HS-5 (cell line): ENCODE measurements around the gene ATG7.
"Not testable (repeated sequence)": the region's sequence is repeated elsewhere in the genome, so short reads cannot be mapped to it uniquely, and the experiment has no call there.

Experiments used
- DNase-seq: peaks from one replicate; pipeline ENCODE4 v3.0.0-alpha.2; 2012; ENCODE audit warnings: low read depth

The ATG7 gene

DNA sequence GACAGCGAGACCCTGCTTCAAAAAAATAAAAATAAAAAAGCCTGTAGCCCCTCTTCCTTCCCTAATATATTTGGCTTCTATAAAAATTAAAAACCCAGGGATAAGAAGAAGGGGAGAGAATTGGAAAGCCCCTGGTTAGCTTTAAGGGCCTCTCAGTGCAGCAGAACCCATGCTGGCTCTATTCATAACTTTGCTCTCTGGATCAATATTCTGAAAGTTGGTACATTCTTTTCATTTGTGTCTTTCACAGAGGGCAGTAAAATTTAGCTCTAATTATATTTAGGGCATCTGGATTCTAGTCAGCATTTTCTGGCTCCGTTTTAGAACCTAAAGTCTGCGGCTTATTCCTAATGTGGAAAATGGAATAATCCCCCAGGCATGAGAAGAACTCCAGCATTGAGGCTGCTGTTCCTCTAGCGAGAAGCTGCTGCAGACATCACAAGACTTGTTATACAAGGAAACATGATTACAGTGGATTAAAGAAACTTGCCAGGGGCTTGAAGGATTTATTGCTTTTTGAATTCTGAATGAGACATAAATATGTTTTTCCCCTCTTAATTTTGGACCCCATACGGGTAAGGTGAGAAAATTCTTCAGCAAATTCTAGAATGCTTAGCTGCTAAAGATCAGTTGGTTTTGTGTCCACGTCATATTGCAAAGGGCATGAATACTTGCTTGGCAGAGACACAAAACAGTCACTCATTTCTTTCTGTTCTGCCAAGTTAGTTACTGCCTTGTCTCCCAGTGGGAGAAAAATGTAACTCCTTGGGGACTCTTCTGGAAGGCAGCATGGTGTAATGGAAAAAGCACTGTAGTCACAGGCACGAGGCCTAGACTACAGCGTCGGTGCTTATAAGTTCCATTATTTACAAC is 193.8 kb downstream of the ATG7 start:
- DNase-seq: no peak

DNA sequence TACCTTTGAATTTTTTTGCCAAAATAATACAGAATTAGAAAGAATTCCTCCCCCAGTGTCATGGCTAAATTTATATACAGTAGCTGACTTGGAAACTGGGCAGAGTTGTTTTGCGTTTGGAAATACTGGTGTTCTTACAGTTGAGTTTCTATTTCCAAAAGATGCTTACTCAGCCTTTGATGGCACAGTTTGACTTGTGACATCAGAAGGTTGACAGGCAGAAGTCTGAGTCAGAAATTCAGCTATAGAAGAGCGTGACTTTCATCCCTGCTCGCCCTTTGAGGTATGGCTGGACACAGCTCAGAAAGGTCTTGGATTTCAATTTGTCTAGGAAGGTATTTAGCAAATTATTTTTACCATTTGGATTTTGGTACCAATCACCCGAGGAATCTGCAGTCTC is 195.7 kb downstream of the ATG7 start:
- DNase-seq: no peak

DNA sequence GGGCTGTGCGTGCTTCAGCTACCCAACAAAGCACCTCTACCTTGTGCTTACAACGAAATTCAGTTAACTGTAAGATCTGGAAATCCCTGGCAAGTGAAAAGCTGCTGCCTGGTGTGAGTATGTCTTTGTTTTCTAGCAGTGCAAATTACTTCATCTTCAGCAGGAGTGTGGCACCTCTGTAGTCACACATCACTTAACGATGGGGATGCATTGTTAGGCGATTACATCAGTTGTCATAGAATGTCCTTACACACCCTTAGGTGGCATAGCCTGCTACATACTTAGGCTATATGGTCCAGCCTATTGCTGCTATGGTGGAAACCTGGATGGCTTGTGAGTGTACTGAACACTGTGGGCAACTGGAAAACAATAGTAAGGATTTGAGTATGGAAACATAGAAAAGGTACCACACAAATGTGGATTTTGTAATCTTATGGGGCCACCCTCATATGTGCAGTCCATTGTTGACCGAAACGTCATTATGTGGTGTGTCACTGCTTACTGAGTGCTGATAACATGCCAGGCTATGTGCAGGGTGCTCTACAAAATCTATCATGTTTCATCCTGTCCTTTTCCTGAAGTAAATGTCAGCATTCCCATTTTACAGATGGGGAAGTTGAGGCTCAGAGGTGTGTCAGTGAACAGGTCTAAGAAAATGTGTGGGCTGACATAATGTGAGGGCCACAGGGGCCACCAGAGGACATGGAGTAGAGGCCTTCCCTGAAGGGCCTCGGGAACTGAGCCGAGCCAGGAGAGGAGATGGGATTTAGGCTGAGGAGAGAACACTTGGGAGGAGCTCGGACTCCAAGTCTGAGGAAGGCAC is 198.0 kb downstream of the ATG7 start:
- DNase-seq: no peak

DNA sequence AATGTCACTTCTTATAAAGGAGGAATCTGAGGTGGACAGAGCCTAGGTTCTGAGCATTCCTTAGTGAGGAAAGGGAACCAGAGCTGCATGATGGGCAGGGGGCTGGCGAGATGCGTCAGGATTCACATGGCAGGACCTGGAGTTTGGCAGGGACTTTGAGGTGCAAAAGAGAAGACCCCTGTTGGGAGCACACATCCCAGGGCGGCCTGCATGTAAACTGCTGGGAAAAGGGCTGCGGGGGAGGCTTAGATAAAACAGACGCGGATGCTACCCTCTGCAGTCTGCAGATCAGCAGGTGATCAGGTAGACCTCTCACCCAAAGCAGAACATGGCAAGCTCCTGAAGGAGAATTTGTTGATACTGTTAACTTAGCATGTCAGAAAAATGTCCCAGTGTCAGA is 203.1 kb downstream of the ATG7 start:
- no peak for DNase-seq

DNA sequence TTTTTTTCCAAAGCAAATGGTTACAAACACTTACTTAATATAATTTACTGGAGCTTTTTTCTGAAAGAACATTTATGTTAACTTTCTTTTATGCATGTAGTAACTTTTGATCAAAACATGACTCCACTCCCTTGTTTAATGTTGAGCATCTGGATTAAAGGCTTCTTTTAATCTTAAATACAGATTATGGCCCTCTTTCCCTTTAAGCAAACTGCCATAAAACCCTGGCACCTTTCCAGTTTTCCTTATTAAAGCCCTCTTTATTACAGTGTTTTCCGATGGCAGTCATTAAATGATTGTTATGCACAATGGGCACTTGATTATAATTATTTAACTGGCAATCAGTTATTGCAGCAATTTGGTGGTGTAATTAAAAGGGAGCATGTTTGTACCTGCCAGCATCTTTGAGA is 204.5 kb downstream of the ATG7 start:
- DNase-seq: no peak

DNA sequence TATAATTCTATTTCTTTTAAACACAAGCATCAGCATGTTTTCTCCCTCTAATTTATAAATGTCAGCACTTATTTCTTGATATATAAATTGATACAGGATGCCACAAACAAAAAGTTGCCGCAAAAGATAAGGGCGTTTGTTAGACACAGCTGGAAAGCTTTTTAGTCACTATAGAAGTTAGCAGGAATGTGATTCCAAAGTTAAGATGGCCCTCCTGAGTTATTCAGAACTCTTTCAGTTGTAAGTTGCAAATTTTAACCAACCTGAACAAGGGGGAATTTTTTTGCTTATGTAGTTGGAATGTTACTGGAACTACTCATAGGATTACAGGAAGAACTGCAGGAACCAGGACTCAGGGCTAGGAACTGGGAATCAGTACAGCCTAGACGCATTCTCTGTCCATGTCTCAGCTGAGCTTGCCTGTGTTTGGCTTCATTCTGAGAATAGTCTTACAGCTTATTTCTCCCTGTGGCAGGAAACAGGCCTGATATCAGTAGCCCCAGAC is 205.3 kb downstream of the ATG7 start:
- peak; percentile 82 for DNase-seq

DNA sequence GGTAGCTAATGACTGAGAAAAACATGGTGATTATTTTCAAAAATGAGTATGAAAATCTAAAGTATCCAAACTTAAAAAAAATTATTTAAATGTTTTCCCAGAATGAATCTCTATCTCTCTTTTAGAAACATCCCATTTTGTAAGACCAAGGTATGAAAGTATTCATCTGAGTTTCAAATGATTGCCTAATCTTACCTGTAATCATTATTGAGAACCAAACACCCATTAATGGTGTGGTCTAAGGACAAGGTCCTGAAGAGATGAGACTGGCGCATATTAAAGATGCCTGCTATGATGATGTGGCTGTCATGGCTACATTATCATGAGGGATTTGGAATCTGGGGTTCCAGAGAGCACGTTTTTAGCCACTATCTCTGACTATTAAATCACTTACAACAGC is 206.0 kb downstream of the ATG7 start:
- DNase-seq: no peak

DNA sequence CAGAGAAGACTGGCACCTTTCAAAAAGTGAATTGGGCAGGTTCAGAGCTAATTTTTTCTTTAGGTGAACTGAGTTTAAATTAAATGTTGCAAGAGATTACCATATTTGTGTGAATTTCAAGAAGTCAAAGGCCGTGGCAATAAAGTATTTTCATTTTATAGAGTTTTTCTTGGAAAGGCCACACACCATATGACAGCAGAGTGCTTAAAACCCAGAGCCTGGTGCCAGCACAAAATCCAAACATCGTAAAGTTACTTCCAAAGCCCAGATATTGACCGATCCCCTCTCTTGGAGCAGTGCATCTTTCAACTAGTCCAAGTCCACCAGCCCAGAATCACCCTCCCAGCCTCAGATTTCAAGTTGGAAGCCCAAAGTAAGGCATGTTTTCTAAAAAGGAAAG is 207.0 kb downstream of the ATG7 start:
- DNase-seq: no peak

DNA sequence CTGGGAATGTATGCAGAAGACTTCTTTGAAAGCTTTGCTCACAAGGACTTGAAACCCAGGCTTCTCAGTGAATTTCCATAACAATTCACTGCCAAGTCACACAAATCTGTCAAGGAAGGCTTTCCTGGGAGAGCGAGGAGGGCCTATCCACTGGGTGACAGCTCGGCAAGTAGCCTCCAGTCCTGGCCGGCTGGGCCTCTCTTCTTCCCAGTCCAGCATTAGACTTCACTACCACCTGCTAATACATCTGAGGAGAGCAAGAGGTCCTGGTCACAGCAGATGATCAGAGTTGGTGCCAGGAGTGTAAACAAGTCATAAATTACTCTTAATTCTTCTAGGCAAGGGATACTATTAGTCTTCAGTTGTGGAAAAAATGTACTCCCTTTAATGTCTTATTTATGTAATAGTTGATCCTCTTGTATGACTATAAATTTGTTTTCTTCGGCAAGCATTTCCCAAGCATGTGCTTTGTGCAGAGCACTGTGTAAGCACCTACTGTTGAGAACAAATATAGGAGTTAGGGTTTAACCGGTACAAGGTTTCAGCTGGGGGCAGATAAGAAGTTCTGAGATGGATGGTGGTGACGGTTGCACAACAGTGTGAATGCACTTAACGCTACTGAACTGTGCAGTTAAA is 208.6 kb downstream of the ATG7 start:
- DNase-seq: no peak

DNA sequence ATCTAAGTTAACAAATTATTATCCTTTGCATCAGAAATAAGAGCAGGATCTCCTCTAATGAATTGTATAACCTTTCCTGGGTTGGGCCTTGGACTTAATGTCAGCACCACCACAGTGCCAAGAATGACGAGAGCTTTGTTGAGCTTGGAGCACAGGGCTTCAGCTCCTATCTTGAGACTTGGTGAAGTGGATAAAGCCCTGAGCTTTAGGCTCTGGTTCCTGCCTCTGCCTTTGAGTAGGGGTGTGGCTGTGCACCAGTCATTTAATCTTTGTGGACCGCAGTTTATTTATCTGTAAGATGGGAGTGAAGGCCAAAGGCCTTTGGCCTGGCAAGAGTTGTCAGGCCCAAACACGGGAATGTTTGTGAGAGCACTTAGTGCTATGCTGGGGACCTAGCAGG is 209.4 kb downstream of the ATG7 start:
- DNase-seq: no peak

DNA sequence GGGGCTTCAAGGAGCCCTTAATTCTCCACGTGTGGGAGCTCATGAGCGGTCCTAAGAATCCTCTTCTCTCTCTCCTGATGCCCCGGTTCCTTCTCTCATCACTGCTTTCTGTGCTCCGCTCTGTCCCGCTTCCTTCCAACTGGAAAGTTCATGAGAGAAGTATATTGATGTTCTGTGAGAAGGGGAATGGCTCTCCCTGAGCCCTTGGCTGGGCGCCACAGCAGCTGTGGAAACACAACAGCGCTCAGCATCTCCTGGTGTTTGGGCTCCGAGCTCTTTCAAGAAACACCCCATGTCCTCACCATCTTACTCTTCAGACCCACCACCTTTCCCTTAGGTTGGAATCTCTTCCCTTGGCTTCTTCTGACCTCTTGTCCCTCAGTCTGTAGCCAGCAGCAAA is 209.8 kb downstream of the ATG7 start:
- no peak for DNase-seq

DNA sequence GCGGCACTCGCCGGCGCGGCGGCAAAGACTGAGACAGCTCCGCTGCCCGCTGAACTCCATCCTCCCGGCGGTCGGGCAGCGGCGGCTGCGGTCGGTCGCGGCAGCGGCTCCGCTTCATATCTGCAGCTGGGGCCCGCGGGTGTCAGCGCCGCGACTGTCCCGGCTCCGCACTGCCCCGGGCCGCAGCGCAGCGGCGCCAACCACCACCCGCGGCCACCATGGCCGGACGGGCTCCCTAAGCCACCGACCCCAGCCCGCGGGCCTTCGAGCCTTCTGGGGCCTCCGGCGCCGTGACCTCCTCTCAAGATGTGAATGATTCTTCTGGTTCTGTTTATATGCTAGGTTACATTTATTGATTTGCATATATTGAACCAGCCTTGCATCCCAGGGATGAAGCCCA is 216.2 kb downstream of the ATG7 start:
- DNase-seq: not testable (repeated sequence)

DNA sequence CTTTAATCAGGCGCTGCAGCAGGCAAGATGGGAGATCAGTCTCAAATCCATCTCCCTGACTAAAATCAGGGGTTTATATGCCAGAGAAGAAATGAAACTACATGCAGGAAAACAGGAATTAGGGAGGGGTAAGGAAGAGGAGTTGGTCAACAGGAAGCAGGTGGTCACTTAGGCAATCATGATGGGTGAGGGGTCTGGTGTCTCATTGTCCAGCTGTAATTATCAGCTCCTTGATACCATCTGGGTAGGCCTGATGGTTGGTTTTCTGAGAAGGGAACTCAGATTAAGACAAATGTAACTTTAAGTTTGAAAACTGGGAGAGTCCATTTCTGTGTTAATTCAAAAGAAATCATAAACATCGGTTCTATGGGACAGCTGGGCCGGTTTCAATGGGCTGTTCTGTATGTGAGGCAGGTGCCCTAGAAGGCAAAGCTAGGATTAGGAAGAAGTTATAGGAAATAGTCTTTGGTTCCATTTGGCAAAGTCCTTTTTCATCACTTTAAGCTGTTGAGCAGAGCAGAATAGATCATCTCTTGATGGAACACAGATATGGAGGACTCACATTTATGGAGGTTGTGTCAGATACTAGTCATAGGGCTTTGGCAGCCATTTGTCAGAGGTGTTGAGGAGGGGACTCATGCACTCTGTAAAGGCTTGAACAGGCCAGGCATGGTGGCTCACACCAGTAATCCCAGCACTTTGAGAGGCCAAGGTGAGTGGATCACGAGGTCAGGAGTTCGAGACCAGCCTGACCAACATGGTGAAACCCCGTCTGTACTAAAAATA is 222.1 kb downstream of the ATG7 start:
- no peak for DNase-seq

DNA sequence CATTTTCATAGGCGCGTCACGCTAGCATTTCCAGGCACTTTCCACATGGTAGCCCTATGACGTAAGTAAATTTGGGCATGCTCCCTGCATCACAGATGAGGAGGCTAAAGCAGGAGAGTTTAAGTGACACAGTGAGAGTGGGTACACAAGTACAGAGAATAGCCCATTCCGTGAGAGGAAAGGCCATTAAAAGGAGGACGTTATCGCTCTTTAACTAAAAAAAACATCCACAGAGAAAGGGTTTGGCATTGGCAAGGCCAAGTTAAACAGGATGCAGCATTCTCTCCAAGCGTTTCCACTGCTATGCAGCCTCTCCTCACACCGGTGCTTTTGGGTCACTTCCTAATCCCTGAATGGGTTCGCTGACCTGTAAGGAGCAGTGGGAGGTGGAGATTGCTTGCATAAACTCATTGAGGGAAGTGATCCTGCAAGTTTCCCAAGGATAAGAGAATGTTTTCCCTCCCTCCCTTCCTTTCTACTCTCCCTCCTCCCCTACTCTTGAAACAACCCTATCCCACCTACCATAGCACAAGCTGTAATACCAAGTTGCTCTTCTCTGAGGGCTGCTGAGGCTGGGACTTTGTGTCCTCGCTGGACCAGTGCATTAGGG is 223.9 kb downstream of the ATG7 start:
- no peak for DNase-seq

DNA sequence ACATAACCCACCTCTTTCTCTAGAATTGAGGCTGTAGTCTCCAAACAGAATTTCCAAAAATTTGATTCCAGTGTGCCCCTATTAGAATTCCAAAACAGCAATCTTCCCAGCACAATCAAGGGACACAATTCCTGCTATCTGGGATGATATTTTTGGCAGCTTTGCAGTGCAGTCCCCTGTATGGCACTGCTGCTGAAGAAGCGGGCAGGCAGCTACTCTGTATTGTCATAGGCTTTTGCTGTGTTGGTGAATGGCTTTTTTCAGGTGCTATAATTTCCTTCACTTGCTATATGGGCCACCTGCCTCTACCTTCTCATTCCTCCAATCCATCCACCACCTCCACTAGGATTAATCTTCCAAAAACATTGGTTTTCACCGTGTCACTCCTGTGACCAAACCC is 226.0 kb downstream of the ATG7 start:
- DNase-seq: no peak

DNA sequence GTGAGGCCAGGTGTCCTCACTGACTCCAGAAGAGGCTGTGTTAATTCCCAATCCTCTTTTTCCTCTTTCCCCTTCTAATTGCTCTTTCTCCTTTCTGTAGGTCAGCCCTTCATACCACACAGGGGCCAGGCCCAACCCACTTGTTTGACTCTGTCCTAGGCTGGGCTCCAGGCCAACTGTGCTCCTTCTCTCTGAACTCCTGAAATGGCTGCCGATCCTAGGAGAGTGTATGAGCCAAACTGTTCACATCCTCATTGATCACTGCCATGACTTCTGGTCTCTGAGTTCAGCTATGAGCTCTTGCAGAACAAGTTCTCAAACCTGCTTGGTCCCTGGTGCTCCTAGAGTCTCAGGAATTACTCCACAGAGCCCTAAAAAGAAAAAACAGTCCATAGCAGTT is 226.4 kb downstream of the ATG7 start:
- peak; percentile 24 for DNase-seq

DNA sequence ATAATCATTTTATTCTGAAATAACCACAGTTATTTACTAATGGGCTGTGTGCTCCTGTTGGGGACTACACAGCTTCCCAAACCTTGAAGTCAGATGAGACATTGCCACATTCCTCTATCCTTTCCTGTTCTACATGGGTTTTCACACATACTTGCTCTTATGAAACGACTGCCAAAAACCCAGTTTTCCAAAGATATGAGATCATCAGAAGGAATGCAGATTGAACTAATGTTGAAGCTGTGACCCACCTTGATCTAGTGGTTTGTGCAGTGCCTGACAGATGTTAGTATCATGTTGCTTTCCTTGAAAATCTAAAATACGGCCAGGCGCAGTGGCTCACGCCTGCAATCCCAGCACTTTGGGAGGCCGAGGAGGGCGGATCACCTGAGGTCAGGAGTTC is 226.9 kb downstream of the ATG7 start:
- peak; percentile 98 for DNase-seq

DNA sequence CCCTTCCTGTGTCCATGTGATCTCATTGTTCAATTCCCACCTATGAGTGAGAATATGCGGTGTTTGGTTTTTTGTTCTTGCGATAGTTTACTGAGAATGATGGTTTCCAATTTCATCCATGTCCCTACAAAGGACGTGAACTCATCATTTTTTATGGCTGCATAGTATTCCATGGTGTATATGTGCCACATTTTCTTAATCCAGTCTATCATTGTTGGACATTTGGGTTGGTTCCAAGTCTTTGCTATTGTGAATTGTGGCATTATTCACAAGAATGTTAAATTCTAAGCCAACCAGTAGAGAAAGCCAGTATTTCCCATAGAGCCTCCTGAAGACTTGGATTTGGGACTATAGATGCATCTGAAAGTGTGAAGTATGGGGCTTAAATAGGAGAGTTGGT is 230.2 kb downstream of the ATG7 start:
- DNase-seq: not testable (repeated sequence)

DNA sequence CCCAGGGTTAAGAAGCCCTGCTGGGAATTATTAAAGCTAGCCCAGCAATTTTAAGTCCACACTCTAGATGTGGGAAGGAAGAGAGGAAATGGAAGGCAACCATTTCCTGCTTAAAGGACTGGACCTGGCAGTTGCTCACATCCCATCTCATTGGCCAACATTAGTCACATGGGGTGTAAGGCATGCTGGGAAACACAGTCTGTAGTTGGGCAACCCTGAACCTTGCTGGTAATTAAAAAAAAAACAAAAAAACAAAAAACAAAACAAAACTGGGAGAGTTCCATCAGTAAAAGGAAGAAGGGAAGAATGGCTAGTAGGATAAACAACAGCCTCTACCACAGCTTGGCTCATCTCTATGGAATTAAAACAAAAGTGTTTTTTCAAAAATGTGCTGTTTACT is 235.5 kb downstream of the ATG7 start:
- no peak for DNase-seq

DNA sequence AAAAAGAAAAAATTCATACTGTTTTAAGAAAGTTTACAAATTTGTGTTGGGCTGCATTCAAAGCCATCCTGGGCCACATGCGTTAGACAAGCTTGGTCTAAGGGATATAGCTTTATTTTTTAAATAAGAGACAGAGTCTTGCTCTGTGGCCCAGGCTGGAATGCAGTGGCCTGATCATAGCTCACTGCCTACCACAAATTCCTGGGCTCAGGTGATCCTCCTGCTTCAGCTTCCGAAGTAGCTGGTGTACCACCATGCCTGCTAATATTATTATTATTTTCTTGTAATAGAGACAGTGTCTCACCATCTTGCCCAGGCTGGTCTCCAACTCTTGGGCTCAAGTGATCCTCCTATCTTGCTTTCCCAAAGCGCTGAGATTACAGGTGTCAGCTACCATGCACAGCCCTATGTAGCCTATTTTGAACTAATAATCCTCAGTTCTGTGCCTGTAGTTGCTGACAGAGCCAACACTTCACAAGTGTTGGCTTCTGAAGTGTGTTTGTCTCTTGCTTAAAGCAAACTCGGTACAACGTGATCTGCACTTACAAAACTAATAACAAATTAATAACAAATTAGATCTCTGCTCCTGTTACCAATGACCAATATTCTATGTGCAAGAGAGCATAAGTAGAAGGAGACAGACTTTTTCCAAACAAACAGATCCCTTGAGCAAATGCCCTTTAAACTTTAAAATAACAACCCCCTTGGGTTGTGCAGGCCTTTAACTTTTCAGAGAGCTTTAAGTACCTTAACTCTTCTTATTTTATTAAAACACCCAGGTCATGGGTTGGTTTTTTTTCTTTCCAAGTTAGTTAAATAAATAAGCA is 236.4 kb downstream of the ATG7 start:
- DNase-seq: no peak
